Natural killer cell (primary cell): ENCODE results near the gene ITGAL. TPM values are rescaled to one million over a fixed set of nuclear protein-coding genes. Genes with fewer than 3 reads are reported as not detected.
"Not testable (repeated sequence)": the region's sequence is repeated elsewhere in the genome, so short reads cannot be mapped to it uniquely, and the experiment has no call there.

Experiments
- ATAC-seq, 3 donors: fragments of 150-1000 bp in 2 of 3; fragments of 200-7000 bp in 1 of 3; cut with Tn5 transposase; 1 replicate in 1 of 3; 2 replicates in 2 of 3; pipeline ENCODE4 v1.10.0; 2021; ENCODE audit warnings: mild to moderate bottlenecking in 2 of 3, moderate library complexity in 2 of 3
- DNase-seq, 2 donors: peaks; one replicate each; pipeline versions ENCODE4 v3.0.0 to v3.0.0-alpha.2; 2013 to 2021; ENCODE audit warnings: mixed read lengths in 1 of 2
- H3K27ac ChIP-seq: one replicate; pipeline ENCODE4 v1.5.1; 2013; ENCODE audit warnings: mild to moderate bottlenecking, low read length
- H3K27me3 ChIP-seq: one replicate; pipeline ENCODE4 v1.6.1; 2013; ENCODE audit warnings: low read length; ENCODE audit not compliant: control insufficient read depth, insufficient read depth
- H3K36me3 ChIP-seq: one replicate; pipeline ENCODE4 v1.6.1; 2013; ENCODE audit warnings: low read length; ENCODE audit not compliant: control insufficient read depth, insufficient read depth
- H3K4me1 ChIP-seq: one replicate; pipeline ENCODE4 v1.6.1; 2013; ENCODE audit warnings: low read length; ENCODE audit not compliant: control insufficient read depth, insufficient read depth
- H3K4me3 ChIP-seq: one replicate; pipeline ENCODE4 v1.5.1; 2013; ENCODE audit warnings: low read length
- H3K9me3 ChIP-seq: one replicate; pipeline ENCODE4 v1.6.1; 2013; ENCODE audit warnings: low read length; ENCODE audit not compliant: control insufficient read depth, insufficient read depth
- H3K27ac Mint-ChIP-seq, 2 donors: one replicate each; pipeline ENCODE4 v1.8.0; 2022; ENCODE audit warnings: mild to moderate bottlenecking in 2 of 2, mixed read lengths in 2 of 2, moderate library complexity in 1 of 2
- H3K27me3 Mint-ChIP-seq, 2 donors: one replicate each; pipeline ENCODE4 v1.8.0; 2022; ENCODE audit warnings: low read depth in 2 of 2, mixed read lengths in 2 of 2
- H3K36me3 Mint-ChIP-seq: one replicate; pipeline ENCODE4 v1.8.0; 2022; ENCODE audit warnings: mixed read lengths
- H3K4me1 Mint-ChIP-seq, 2 donors: one replicate each; pipeline ENCODE4 v1.8.0; 2022; ENCODE audit warnings: mixed read lengths in 2 of 2
- H3K4me3 Mint-ChIP-seq: one replicate; pipeline ENCODE4 v1.8.0; 2022; ENCODE audit warnings: mild to moderate bottlenecking, moderate library complexity, mixed read lengths
- H3K9me3 Mint-ChIP-seq, 2 donors: one replicate each; pipeline ENCODE4 v1.8.0; 2022; ENCODE audit warnings: mixed read lengths in 2 of 2
- WGBS: methylation state at CpG from one replicate; pipeline ENCODE4 v1.1.7; 2013; ENCODE audit warnings: missing lambda C conversion rate; ENCODE audit not compliant: insufficient coverage; 5-methylcytosine and 5-hydroxymethylcytosine counted together
- intact Hi-C: fragments of 100-400 bp; cut with micrococcal nuclease; formaldehyde crosslinking; loops from one replicate; pipeline ENCODE4 v1.14.2; 2022
- total RNA-seq, 4 donors: library from RNA; stranded (reverse); fragments of 120-200 nt in 1 of 4; gene quantifications; one replicate each; pipeline versions ENCODE4 v1.2.3 to v1.2.4, GENCODE V29; 2013 to 2022
- TF ChIP-seq, protein P1 (sequence below): fragments of 200-600 bp; IDR thresholded peaks from one replicate; pipeline ENCODE4 v1.8.0; 2022; ENCODE audit warnings: antibody characterized with exemption

The ITGAL gene
- total RNA-seq, 3 donors from 2014 or later (not counting 1 experiment from before 2014, with no cell fraction given) = 1,131 to 1,260 (median 1,176) TPM

DNA sequence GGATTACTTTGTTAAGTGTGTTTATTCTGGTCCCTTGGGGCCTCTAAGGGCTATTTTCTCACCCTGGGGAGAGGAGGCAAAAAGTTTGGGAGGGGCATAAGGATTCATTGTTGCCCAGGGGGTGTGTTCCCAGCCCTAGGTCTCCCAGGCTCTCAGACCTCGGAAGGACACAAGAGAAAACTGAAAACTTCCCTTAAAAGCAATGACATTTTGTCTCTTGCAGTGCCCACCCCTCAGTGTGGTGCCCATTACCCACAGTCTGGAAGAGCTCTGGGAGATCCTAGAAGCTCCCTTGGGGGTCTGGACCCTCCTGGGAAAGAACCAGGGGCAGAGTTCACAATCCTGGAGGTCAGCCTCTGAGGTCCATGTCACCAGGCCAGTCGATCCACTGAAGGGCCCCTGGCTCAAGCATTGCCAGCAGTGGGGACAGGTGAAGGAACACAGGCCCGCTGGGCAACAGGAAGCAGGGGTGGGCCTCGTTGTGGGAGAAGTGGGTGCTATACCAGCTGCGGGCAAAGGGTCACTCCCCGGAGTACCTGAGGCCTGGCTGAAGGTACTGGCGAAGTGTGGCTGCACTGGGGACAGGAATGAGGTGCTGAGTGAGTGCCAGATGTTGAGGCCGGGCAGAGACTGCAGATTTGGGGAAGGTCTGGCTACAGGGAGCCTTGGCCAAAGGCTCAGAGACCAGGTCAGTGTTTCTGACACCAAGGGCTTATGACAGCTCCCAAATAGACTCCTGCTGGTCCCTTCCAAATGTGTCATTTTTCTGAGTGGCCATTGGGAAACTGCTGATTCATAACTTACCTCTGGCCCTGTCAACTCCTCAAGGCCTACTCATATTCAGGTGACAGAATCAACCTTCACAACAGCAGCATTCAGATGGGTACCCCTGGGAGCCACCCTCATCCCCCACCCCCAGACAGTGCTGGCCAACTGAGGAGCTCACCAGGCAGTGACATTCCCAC lies 66.7 kb downstream of the ITGAL start:
- no peak for ATAC-seq
- no peak overlapping the region for H3K4me3 ChIP-seq
- Mint-ChIP-seq H3K27ac (no peak overlapping the region), H3K27me3 (no peaks in the 10 kb centered on the region), H3K4me1 (peaks cover 22 to 25% of the 10 kb centered on the region in 2 donors), H3K36me3 (no peaks in the 10 kb centered on the region), H3K9me3 (no peaks in the 10 kb centered on the region), H3K4me3 (no peak overlapping the region)
- no peaks in the 10 kb centered on the region for H3K9me3 ChIP-seq
- no peak for DNase-seq
- H3K27ac ChIP-seq = no peak overlapping the region
- WGBS = 74% methylated on average over 8 of the region's 8 CpGs
- TF ChIP-seq, protein P1, sequence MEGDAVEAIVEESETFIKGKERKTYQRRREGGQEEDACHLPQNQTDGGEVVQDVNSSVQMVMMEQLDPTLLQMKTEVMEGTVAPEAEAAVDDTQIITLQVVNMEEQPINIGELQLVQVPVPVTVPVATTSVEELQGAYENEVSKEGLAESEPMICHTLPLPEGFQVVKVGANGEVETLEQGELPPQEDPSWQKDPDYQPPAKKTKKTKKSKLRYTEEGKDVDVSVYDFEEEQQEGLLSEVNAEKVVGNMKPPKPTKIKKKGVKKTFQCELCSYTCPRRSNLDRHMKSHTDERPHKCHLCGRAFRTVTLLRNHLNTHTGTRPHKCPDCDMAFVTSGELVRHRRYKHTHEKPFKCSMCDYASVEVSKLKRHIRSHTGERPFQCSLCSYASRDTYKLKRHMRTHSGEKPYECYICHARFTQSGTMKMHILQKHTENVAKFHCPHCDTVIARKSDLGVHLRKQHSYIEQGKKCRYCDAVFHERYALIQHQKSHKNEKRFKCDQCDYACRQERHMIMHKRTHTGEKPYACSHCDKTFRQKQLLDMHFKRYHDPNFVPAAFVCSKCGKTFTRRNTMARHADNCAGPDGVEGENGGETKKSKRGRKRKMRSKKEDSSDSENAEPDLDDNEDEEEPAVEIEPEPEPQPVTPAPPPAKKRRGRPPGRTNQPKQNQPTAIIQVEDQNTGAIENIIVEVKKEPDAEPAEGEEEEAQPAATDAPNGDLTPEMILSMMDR = no peak
- no peaks in the 10 kb centered on the region for H3K27me3 ChIP-seq
- peaks cover 25% of the 10 kb centered on the region for H3K4me1 ChIP-seq
- intact Hi-C loops = loop anchor here (5.0 to 10.0 kb wide), 2 partner anchors 48 to 104 kb away; partner anchors contain the start of genes DCTPP1 and ZNF785
- H3K36me3 ChIP-seq = no peaks in the 10 kb centered on the region

DNA sequence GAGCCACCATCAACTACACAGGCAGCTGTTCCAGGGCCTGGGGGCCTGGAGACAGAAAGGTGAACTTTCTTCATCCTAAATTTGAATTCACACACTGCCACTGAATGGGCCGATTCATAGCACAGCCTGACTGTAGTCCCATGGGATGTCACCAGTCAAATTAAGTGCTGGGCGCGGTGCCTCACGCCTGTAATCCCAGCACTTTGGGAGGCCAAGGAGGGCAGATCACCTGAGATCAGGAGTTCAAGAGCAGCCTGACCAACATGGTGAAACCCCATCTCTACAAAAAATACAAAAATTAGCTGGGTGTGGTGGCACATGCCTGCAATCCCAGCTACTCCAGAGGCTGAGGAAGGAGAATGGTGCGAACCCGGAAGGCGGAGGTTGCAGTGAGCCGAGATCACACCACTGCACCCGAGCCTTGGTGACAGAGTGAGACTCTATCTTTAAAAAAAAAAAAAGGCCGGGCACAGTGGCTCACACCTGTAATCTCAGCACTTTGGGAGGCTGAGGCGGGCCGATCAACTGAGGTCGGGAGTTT lies 67.5 kb downstream of the ITGAL start:
- not testable (repeated sequence) for H3K27ac Mint-ChIP-seq

DNA sequence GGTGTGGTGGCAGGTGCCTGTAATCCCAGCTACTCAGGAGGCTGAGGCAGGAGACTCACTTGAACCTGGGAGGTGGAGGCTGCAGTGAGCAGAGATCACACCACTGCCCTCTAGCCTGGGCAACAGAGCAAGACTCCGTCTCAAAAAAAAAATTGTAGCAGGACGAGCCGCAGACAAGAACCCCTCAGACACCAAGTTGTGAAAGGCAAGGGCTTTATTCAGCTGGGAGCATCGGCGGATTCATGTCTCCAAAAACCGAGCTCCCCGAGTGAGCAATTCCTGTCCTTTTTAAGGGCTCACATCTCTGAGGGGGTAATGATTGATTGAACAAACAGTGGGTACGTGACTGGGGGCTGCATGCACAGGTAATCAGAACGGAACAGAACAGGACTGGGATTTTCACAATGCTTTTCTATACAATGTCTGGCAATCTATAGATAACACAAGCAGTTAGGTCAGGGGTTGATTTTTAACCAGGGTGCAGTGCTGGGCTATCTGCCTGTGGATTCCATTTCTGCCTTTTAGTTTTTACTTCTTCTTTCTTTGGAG lies 68.4 kb downstream of the ITGAL start:
- H3K4me3 Mint-ChIP-seq, H3K27me3 Mint-ChIP-seq, H3K4me1 Mint-ChIP-seq, H3K9me3 Mint-ChIP-seq, intact Hi-C loops, H3K9me3 ChIP-seq, ATAC-seq, H3K27me3 ChIP-seq, DNase-seq, H3K4me3 ChIP-seq, H3K36me3 ChIP-seq, H3K27ac ChIP-seq, H3K36me3 Mint-ChIP-seq, H3K27ac Mint-ChIP-seq: not testable (repeated sequence)
- 93% methylated on average over 9 of the region's 9 CpGs for WGBS
- peaks cover 11% of the 10 kb centered on the region for H3K4me1 ChIP-seq

More for the DNA sequence above, 67.5 kb downstream of the ITGAL start:
- not testable (repeated sequence) for H3K9me3 ChIP-seq, H3K9me3 Mint-ChIP-seq, H3K4me3 ChIP-seq, H3K27me3 ChIP-seq, DNase-seq, H3K4me3 Mint-ChIP-seq, ATAC-seq, H3K27me3 Mint-ChIP-seq, H3K27ac ChIP-seq, H3K36me3 ChIP-seq, H3K36me3 Mint-ChIP-seq
- intact Hi-C loops = loop anchor here (5.0 to 10.0 kb wide), 2 partner anchors 47 to 105 kb away; partner anchors contain the start of genes DCTPP1 and ZNF785
- 97% methylated on average over 13 of the region's 13 CpGs for WGBS
- H3K4me1 ChIP-seq = peaks cover 20% of the 10 kb centered on the region
- H3K4me1 Mint-ChIP-seq = peaks cover 17 to 19% of the 10 kb centered on the region in 2 donors

DNA sequence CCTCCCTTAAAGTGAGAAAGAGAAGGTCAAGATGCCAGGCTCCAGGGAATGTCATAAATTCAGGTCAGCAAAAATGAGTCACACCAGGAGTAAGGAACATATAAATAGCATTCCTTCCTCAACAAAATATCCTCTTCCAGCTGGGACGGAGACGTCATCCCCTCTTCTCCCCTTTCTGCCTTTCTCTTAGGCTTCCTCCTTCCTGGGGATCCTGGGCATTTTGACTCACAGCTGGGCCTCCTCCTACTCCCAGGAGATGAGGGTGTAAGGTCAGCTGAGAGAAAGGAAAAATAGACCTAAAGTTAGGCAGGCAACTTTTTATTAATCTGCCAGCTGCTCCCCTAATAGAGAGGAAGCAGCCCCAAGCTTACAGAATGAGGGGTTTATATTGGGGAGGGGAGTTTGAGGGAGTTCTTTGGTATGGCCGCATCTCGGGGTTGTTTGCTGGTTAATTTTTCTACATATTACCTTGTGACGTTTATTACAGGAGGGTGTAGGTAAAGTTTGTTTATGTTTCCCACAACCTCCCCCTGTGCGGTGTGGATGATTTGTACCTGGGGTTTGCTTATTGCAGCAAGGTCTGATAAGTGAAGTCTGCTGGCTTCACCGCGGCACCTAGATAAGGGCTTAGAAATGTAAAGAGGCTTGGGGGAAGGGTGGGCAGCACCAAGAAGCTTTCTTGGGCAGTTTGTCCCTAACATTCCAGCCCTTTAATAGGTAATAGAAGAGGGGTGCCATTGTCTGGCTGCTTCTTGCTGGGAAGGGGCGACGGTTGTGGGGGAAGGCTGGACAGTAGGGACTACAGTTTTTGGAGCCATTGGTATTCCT lies 69.2 kb downstream of the ITGAL start:
- no peaks in the 10 kb centered on the region for H3K27me3 ChIP-seq
- no peak for DNase-seq
- H3K4me3 Mint-ChIP-seq = no peak overlapping the region
- no peaks in the 10 kb centered on the region for H3K9me3 Mint-ChIP-seq
- H3K27ac Mint-ChIP-seq = no peak overlapping the region
- WGBS = 91% methylated on average over 9 of the region's 10 CpGs
- no peaks in the 10 kb centered on the region for H3K36me3 Mint-ChIP-seq
- H3K27ac ChIP-seq = no peak overlapping the region
- H3K9me3 ChIP-seq = no peaks in the 10 kb centered on the region
- peaks cover 4% of the 10 kb centered on the region for H3K4me1 ChIP-seq
- no peak overlapping the region for H3K4me3 ChIP-seq
- no peak for ATAC-seq
- peaks cover 3 to 5% of the 10 kb centered on the region in 2 donors for H3K4me1 Mint-ChIP-seq
- intact Hi-C loops = no loop called here
- H3K36me3 ChIP-seq = no peaks in the 10 kb centered on the region
- H3K27me3 Mint-ChIP-seq = no peaks in the 10 kb centered on the region
- TF ChIP-seq, protein P1 = no peak
